GM18519 (cell line): ENCODE measurements around the gene NYAP1.
"Not testable (repeated sequence)": the region's sequence is repeated elsewhere in the genome, so short reads cannot be mapped to it uniquely, and the experiment has no call there.

Source experiments
- ATAC-seq: cut with Tn5 transposase; IDR thresholded peaks from one replicate; pipeline ENCODE4 v1.9.1; 2021; ENCODE audit warnings: mild to moderate bottlenecking, moderate library complexity; ENCODE audit not compliant: unreplicated experiment, low FRiP score

The NYAP1 gene

GRCh38 chr7:100539436-100540006 is 55.8 kb downstream of the NYAP1 start:
- no peak for ATAC-seq

GRCh38 chr7:100540073-100540723 is 56.5 kb downstream of the NYAP1 start:
- ATAC-seq = no peak

- ATAC-seq = not testable (repeated sequence)
Observed at GRCh38 chr7:100541309-100541708, 57.6 kb downstream of the NYAP1 start.

- no peak for ATAC-seq
Observed at GRCh38 chr7:100543586-100543985, 59.9 kb downstream of the NYAP1 start.

- ATAC-seq = no peak
Observed at GRCh38 chr7:100544386-100544785, 60.7 kb downstream of the NYAP1 start.
